Body of pancreas (tissue), 4 donors: ENCODE data around the gene ARHGAP24. TPM values are rescaled to one million over a fixed set of nuclear protein-coding genes. Genes with fewer than 3 reads are reported as not detected.
A peak's percentile ranks its signal among the peaks of the same experiment; 100 is the strongest.
"Not testable (repeated sequence)": the region's sequence is repeated elsewhere in the genome, so short reads cannot be mapped to it uniquely, and the experiment has no call there.

ENCODE experiments used
- ATAC-seq: fragments of 150-250 bp; one replicate; pipeline ENCODE4 v1.9.1; 2016
- DNase-seq, 4 donors: peaks; one replicate each; pipeline ENCODE4 v3.0.0-alpha.2; 2019
- H3K27ac ChIP-seq, 4 donors: fragments of 200-600 bp; sonication (generic); 1 replicate in 3 of 4; 2 replicates in 1 of 4; pipeline versions ENCODE4 v1.5.1 to v1.6.1; 2016 to 2019; ENCODE audit warnings: mild to moderate bottlenecking in 1 of 4, mixed read lengths in 1 of 4, moderate library complexity in 1 of 4
- H3K27me3 ChIP-seq, 2 donors: fragments of 200-600 bp; sonication (generic); one replicate each; pipeline ENCODE4 v1.6.0; 2016; ENCODE audit warnings: mild to moderate bottlenecking in 1 of 2
- H3K36me3 ChIP-seq, 2 donors: fragments of 200-600 bp; sonication (generic); replicated peaks in 1 of 2; 2 replicates each; pipeline ENCODE4 v1.5.1; 2016; ENCODE audit warnings: low read depth in 2 of 2; ENCODE audit not compliant: insufficient read depth in 1 of 2
- H3K4me1 ChIP-seq: fragments of 200-600 bp; sonication (generic); one replicate; pipeline ENCODE4 v1.6.0; 2016
- H3K4me3 ChIP-seq, 2 donors: fragments of 200-600 bp; sonication (generic); 1 replicate in 1 of 2; 2 replicates in 1 of 2; pipeline ENCODE4 v1.5.1; 2016 to 2019
- H3K9me3 ChIP-seq, 3 donors: fragments of 200-600 bp; sonication (generic); 1 replicate in 2 of 3; 2 replicates in 1 of 3; pipeline ENCODE4 v1.5.1; 2016
- POLR2A ChIP-seq, 3 donors: fragments of 450-650 bp; IDR thresholded peaks; one replicate each; pipeline ENCODE4 v1.6.1; 2016; ENCODE audit warnings: antibody characterized with exemption in 3 of 3, mild to moderate bottlenecking in 2 of 3
- WGBS, 2 donors: methylation state at CpG; one replicate each; pipeline ENCODE4 v1.1.5; 2017; 5-methylcytosine and 5-hydroxymethylcytosine counted together
- intact Hi-C: fragments of 100-400 bp; cut with DNase I; formaldehyde crosslinking; loops from one replicate; pipeline ENCODE4 v1.15.1; 2023
- total RNA-seq, 2 donors: library from RNA; depleted of rRNA; stranded (reverse); fragments of >200 nt; gene quantifications; one replicate each; pipeline ENCODE4 v1.1.0, GENCODE V29; 2016
- TF ChIP-seq, protein P1 (sequence below), 7 experiments: fragments of 450-650 bp in 4 of 7; fragments of 200-600 bp in 3 of 7; sonication (generic) in 3 of 7; IDR thresholded peaks; one replicate each; pipeline ENCODE4 v1.5.1; 2016 to 2019; ENCODE audit warnings: antibody characterized with exemption in 7 of 7

Gene ARHGAP24
- total RNA-seq, 2 donors from 2014 or later, result 43.3 to 113 TPM

DNA sequence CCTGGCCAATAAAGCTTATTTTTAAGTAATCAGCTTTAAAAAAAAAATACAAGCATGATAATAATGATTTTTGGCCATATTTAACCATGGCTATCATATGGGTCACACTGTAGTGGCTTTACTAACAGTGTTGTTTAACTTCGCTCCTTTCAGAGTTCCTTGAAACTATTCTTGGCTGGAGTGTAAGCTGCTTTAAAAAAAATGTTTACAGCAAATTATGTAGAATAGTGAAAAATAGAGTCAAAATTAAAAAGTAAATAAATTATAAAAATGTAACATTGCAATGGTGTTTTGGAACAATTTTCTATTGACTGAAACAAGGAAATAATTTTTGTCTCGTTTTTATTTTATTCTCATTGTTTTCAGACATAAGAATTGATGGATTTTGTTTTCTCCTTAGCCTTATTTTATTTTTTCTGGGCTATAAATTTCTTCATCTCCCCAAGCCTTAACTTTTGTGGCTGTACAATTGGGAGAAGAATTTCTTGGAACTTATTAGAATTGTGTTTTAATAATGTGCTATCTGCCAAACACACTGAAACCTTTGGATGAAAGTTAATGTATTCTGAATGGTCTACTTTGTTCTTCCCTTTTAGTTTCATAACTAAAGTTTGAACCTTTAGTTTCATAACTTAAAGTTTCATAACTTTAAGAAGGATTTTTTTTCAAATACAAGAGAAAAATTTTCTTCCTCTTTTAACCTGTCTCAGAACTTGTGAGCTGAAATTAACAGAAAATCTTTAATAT lies 182.0 kb downstream of the ARHGAP24 start:
- DNase-seq (no peak), ATAC-seq (no peak)
- no peaks in the 10 kb centered on the region for H3K9me3 ChIP-seq
- H3K4me1 ChIP-seq, result peaks cover 7% of the 10 kb centered on the region
- WGBS, 2 donors, result 76 to 90% methylated on average over 2 of the region's 2 CpGs
- H3K4me3 ChIP-seq, result no peak overlapping the region
- intact Hi-C loops, result no loop called here
- H3K36me3 ChIP-seq, result no peaks in the 10 kb centered on the region
- H3K27ac ChIP-seq, result no peak overlapping the region
- H3K27me3 ChIP-seq, result no peaks in the 10 kb centered on the region
- no peak for TF ChIP-seq POLR2A (IDR thresholded peaks at IDR 0.05)
- TF ChIP-seq, protein P1, sequence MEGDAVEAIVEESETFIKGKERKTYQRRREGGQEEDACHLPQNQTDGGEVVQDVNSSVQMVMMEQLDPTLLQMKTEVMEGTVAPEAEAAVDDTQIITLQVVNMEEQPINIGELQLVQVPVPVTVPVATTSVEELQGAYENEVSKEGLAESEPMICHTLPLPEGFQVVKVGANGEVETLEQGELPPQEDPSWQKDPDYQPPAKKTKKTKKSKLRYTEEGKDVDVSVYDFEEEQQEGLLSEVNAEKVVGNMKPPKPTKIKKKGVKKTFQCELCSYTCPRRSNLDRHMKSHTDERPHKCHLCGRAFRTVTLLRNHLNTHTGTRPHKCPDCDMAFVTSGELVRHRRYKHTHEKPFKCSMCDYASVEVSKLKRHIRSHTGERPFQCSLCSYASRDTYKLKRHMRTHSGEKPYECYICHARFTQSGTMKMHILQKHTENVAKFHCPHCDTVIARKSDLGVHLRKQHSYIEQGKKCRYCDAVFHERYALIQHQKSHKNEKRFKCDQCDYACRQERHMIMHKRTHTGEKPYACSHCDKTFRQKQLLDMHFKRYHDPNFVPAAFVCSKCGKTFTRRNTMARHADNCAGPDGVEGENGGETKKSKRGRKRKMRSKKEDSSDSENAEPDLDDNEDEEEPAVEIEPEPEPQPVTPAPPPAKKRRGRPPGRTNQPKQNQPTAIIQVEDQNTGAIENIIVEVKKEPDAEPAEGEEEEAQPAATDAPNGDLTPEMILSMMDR (IDR thresholded peaks at IDR 0.05), result no peak

DNA sequence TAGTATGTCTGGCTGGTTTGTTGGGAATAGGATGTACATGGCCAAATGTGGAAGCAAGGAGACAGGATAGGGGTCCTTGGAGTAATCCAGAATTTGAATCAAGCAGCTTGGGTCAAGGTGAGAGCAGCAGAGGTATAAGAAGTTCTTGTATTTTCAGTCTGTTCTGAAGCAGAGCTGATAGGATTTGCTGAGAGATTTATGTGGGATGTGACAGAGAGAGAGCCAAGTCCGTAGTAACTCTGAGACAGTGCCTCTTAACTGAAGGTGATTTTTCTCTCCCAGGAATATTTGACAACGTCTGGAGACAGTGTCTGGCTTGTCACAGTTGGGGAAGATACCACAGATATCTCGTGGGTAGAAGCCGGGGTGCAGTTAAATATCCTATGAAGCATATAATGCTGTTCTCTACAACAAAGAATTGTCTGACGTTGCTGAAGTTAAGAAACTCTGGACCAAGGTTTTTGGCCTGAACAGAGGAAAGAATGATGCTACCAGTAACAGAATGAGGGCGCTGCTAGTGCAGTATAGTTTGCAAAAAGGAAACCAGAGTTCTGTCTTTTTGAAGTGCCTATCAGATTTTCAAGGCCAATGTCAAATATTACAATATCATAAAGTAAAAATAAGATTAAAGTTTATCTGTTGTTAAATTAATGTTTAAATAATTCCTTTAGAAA lies 184.0 kb downstream of the ARHGAP24 start:
- intact Hi-C loops, result no loop called here
- Histone ChIP-seq H3K36me3 (no peaks in the 10 kb centered on the region), H3K4me3 (no peak overlapping the region), H3K4me1 (peaks cover 7% of the 10 kb centered on the region), H3K27ac (peak overlapping the region in 1 of 4 donors; percentile 7), H3K27me3 (no peaks in the 10 kb centered on the region), H3K9me3 (no peaks in the 10 kb centered on the region)
- DNase-seq (no peak), ATAC-seq (peak; percentile 40)
- TF ChIP-seq, protein P1 (IDR thresholded peaks at IDR 0.05), result peak in 1 of 7 experiments; percentile 2
- no peak for TF ChIP-seq POLR2A (IDR thresholded peaks at IDR 0.05)
- 41 to 50% methylated on average over 6 of the region's 6 CpGs for WGBS, 2 donors

DNA sequence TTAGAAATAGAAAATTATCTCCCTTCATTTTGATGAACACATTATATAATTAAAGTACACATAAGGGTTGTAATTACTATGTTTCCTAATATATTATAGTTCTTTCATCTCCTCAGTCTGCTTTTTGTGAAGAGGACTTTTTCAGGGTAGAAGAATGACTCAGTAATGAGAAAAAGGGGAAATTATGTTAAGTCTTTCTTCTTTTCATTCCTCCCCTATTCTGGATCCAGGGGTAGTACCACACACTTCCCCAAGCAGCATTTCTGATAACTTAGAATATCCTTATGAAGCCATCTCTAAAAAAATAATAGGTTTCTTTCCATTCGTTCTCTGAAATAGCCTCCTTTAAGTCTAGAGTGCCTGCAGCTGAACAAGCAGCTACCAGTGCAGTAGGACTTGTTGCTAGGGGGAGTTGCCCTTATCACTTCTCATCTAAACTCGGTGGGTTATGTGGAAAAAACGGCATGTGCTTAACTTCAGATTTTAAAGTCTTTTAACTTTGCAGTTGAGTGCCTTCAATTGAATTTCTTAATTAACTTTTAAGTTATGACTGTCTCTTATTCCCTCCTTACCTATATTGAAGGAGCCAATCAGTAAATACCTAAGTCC lies 184.8 kb downstream of the ARHGAP24 start:
- intact Hi-C loops, result no loop called here
- H3K27ac ChIP-seq, result no peak overlapping the region
- no peaks in the 10 kb centered on the region for H3K9me3 ChIP-seq
- no peak for TF ChIP-seq POLR2A (IDR thresholded peaks at IDR 0.05)
- TF ChIP-seq, protein P1 (IDR thresholded peaks at IDR 0.05), result no peak
- ATAC-seq (no peak), DNase-seq (no peak)
- H3K4me3 ChIP-seq, result no peak overlapping the region
- 62% methylated on average over 3 of the region's 3 CpGs for WGBS, 2 donors
- peaks cover 7% of the 10 kb centered on the region for H3K4me1 ChIP-seq
- H3K27me3 ChIP-seq, result no peaks in the 10 kb centered on the region
- H3K36me3 ChIP-seq, result no peaks in the 10 kb centered on the region

DNA sequence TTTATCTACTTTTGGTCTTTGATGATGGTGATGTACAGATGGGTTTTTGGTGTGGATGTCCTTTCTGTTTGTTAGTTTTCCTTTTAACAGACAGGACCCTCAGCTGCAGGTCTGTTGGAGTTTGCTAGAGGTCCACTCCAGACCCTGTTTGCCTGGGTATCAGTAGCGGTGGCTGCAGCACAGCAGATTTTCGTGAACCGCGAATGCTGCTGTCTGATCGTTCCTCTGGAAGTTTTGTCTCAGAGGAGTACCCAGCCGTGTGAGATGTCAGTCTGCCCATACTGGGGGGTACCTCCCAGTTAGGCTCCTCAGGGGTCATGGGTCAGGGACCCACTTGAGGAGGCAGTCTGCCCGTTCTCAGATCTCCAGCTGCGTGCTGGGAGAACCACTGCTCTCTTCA lies 191.7 kb downstream of the ARHGAP24 start:
- H3K4me1 ChIP-seq, H3K9me3 ChIP-seq, ATAC-seq, H3K27ac ChIP-seq, H3K36me3 ChIP-seq, DNase-seq, H3K27me3 ChIP-seq, H3K4me3 ChIP-seq, intact Hi-C loops: not testable (repeated sequence)
- 94 to 96% methylated on average over 6 to 7 of the region's 8 CpGs for WGBS, 2 donors

DNA sequence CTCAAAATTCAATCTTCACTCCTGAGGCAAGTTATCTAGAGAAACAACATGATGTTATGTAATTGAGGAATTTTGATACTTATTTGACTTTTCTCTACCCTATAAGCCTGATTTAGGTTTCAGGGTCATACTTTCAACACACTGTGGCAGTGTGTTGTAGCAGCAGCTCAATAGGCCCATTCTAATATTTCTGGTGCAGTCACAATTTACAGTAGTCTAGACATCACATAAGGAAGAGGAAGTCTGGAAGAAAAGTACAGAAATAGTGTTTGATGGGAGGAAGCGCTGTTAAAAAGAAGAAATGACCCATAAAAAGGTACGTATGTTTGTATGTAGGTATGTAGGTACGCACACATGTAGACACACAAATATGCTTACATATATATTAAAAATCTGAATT lies 194.3 kb downstream of the ARHGAP24 start:
- H3K27me3 ChIP-seq, result no peaks in the 10 kb centered on the region
- intact Hi-C loops, result no loop called here
- H3K36me3 ChIP-seq, result no peaks in the 10 kb centered on the region
- H3K4me1 ChIP-seq, result peaks cover 9% of the 10 kb centered on the region
- ATAC-seq, result no peak
- no peak for TF ChIP-seq POLR2A (IDR thresholded peaks at IDR 0.05)
- TF ChIP-seq, protein P1 (IDR thresholded peaks at IDR 0.05), result no peak
- H3K27ac ChIP-seq, result no peak overlapping the region
- no peak overlapping the region for H3K4me3 ChIP-seq
- no peak for DNase-seq
- H3K9me3 ChIP-seq, result peaks cover 0 to 3% (median 0%) of the 10 kb centered on the region in 3 donors
- 90 to 100% methylated on average over 3 of the region's 3 CpGs for WGBS, 2 donors
